Measurements from ENCODE around the gene ZFP92. TPM values are rescaled to one million over a fixed set of nuclear protein-coding genes. Genes with fewer than 3 reads are reported as not detected.

Gene ZFP92
- total and polyA plus RNA-seq, 2 donors = 0.41 to 0.69 TPM

DNA sequence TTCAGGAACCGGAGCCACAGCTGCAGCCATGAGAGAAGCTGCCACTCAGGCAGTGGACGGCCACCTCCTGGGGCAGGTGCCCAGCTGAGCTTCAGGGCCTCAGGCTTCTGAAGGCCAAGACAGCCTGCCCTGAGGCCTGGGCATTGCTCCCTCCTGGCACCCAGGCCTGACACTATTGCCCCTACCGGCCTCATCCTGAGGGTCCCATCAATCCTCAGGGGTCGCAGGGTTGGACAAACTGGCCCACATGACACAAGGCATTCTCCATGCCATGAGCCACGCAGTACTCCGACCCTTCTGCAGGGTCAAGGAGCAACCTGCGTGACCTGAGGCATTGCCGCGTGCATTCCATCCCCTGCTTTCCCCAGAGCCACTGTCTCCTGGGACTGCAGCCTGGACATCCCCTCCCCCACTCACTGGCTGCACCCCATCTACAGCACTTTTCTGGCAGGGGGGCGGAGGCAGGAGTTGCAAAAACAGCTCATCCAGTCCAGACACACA, 3.0 kb upstream of the ZFP92 start:
- no peak overlapping the region for H3K27ac ChIP-seq (ENCODE audit: low read depth)
- no peak for DNase-seq (ENCODE audit: extremely low spot score)
- H3K36me3 ChIP-seq (ENCODE audit: insufficient read depth) = no peaks in the 10 kb centered on the region
- WGBS = 83% methylated on average over 10 of the region's 10 CpGs
- no peaks in the 10 kb centered on the region for H3K4me1 ChIP-seq (ENCODE audit: insufficient read depth)
- H3K4me3 ChIP-seq (ENCODE audit: low read depth, low read length) = no peak overlapping the region

DNA sequence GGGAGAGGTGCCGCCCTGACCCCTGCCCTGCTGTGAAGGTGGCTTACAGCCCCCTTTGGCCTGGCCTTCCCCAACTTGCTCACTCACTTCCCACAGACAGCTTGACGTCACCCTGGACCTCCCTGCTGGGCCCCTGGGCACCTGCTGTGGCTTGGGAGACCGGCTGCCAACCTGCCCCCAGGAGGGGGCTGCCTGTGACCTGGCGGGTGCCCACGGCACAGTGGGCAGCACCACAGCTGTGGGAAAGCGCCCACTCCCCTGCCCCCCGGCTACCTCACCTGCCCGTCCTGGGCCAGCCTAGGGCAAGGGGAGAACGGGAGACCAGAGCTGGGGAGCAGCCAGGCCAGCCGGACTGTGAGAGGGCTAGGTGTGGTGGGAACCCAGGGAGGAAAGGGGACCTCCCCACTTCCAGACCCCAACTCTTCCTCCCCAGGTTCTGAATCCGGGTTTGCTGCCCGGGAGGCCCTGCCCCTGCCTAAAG, 2.4 kb upstream of the ZFP92 start:
- no peak for DNase-seq (ENCODE audit: extremely low spot score)
- Histone ChIP-seq H3K36me3 (ENCODE audit: insufficient read depth) (no peaks in the 10 kb centered on the region), H3K4me3 (ENCODE audit: low read depth, low read length) (no peak overlapping the region), H3K27ac (ENCODE audit: low read depth) (no peak overlapping the region), H3K4me1 (ENCODE audit: insufficient read depth) (no peaks in the 10 kb centered on the region)
- WGBS = 95% methylated on average over 12 of the region's 12 CpGs

DNA sequence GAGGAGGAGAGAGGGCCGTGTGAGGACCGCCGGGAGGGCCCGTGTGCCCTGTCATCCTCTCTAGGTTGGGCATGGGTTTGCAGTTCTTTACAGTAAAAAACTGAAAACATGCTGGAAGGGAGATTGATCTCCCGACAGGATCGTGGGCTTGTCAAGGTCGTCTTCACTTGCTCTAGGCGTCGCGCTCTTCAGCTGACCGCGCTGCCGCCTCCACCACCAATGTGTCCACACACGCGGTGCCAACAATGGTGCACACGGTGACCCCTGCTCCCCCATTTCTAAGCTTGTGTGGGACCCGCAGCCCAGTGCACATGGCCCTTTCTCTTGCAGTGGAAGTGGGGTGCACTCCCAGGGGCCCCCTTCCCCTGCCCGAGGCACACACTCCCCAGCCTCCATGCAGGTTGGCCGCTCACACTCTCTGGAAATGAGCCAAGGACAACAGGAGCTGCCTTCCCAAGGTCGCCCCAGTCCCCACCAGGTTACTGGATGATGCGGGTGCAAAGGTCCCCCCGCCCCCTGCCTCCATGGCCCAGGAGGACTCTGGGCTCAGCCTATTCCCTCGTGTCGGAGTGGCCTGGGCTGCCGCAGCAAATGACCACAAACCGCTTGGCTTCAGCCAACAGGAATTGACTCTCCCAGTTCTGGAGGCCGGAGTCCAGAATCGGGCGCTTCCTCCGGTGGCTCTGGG, 1.7 kb upstream of the ZFP92 start:
- Histone ChIP-seq H3K4me1 (ENCODE audit: insufficient read depth) (no peaks in the 10 kb centered on the region), H3K27ac (ENCODE audit: low read depth) (no peak overlapping the region), H3K36me3 (ENCODE audit: insufficient read depth) (no peaks in the 10 kb centered on the region), H3K4me3 (ENCODE audit: low read depth, low read length) (no peak overlapping the region)
- WGBS = 91% methylated on average over 30 of the region's 30 CpGs
- DNase-seq (ENCODE audit: extremely low spot score) = no peak

DNA sequence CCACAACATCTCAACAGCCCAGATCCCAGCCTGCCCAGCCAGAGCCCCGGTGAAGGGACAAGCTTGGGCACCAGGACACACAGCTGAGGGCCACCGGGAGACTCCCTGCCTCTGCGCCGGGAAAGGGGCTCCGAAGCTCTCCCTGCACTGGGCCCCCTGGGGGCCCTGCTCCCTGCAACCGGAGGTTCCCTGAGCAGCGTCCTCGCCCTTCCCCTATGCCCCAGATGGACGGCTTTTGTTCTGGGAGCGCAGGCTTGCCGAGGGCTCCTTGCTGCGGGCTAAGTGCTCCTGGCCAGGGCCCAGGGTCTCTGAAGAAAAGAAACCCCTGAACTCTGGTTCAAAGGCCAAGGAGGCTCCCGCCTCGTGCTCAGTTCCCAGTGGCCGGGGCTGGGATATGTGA, 899 bp upstream of the ZFP92 start:
- WGBS = 83% methylated on average over 15 of the region's 15 CpGs
- Histone ChIP-seq H3K4me3 (ENCODE audit: low read depth, low read length) (no peak overlapping the region), H3K4me1 (ENCODE audit: insufficient read depth) (no peaks in the 10 kb centered on the region), H3K27ac (ENCODE audit: low read depth) (no peak overlapping the region), H3K36me3 (ENCODE audit: insufficient read depth) (no peaks in the 10 kb centered on the region)
- no peak for DNase-seq (ENCODE audit: extremely low spot score)

DNA sequence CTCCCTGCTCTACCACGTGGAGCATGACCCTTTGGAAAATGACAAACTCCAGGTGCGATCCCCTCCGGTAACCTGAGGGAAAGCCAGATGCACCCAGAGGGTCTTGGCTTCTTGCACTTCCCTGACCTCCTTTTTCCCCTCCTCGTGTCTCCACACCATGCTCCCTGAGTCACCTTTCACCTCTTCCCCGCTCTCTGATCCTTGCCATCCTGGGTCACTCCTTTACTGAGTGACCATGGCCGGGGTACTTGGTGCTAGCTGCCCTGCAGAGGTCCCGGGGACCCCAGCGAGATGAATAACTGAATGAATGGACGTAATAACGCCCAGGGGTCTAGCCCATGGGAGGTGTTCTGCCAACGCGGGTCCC, 401 bp upstream of the ZFP92 start:
- WGBS = 46% methylated on average over 12 of the region's 12 CpGs
- Histone ChIP-seq H3K36me3 (ENCODE audit: insufficient read depth) (no peaks in the 10 kb centered on the region), H3K27ac (ENCODE audit: low read depth) (no peak overlapping the region), H3K4me3 (ENCODE audit: low read depth, low read length) (peak overlapping the region; percentile 44), H3K4me1 (ENCODE audit: insufficient read depth) (no peaks in the 10 kb centered on the region)
- DNase-seq (ENCODE audit: extremely low spot score) = no peak

DNA sequence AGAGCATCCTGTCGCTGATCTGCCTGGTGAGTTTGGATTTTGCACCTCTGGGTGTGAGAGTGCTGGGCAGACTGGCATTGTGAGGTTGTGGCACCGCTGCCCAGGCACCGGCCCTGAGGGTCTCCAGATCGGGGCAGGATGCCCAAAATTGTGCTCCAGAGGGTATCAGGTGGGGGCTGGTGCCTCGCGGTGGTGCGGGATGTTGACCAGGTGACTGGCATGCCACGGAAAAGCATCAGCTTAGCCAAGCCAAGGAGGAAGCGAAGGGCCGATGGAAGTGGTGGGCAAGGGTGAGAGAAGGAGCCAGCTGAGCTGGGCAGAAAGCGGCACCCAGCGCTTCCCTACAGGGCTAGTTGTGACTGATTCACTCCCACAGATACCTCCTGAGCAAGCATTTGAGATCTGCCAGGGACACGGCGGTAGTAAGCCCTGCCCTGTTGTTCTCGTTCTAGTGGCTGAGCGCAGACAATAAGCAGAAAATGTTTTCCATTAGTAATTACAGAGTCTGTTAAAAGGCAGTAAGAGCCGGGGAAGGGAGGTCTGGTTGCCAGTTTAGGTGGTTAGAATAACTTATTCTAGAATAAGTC, 809 bp downstream of the ZFP92 start:
- no peak for DNase-seq (ENCODE audit: extremely low spot score)
- WGBS = 62% methylated on average over 17 of the region's 17 CpGs
- H3K4me1 ChIP-seq (ENCODE audit: insufficient read depth) = no peaks in the 10 kb centered on the region
- H3K4me3 ChIP-seq (ENCODE audit: low read depth, low read length) = peak overlapping the region; percentile 44
- H3K27ac ChIP-seq (ENCODE audit: low read depth) = no peak overlapping the region
- no peaks in the 10 kb centered on the region for H3K36me3 ChIP-seq (ENCODE audit: insufficient read depth)

DNA sequence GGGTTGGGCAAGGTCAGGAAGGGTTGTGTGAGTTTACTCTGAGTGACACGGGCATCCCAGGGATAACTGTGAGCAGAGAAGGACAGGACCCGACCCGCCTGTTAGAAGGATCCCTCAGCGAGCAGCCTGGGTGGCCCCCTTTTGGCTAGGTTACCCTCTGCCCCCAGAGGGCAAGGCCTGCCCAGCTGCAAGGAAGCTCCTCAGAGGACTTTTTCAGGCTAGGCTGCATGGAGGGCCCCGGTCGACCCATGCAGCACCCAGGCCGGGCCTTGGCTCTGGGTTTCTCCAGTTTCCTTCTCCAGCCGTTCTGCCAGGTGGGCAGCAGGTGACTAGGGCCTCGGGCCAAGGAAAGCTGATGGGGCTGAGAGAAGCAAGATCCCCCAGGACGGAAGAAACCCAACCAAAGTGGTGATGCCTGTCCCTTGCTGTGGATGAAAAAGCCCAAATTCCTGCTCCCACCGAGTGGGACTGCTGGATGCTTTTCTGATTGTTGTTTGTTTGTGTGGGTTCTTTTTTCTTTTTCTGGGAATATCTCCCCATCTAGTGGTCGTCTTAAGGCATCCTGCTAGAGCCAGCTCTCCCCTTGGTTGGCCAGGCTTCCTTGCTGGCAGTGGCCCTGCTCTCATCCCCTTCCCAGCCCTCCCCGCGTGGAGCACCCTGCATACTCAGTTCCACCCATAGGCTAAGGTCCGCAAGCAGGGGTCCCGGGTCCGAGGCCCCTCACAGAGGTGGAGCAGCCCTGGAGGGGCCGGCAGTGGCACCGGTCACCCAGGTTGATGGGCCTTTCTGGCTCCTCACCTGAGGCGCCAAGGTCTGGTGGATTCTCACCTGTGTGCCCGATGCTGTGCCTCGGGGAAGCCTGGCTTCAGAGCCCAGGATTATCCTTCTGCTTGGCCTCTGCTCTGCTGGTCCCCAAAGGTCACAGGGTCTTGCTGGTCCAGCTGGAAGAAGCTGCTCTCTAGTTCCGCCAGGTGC, 1.8 kb downstream of the ZFP92 start:
- Histone ChIP-seq H3K36me3 (ENCODE audit: insufficient read depth) (no peaks in the 10 kb centered on the region), H3K27ac (ENCODE audit: low read depth) (no peak overlapping the region), H3K4me3 (ENCODE audit: low read depth, low read length) (no peak overlapping the region), H3K4me1 (ENCODE audit: insufficient read depth) (no peaks in the 10 kb centered on the region)
- no peak for DNase-seq (ENCODE audit: extremely low spot score)
- 80% methylated on average over 23 of the region's 23 CpGs for WGBS

DNA sequence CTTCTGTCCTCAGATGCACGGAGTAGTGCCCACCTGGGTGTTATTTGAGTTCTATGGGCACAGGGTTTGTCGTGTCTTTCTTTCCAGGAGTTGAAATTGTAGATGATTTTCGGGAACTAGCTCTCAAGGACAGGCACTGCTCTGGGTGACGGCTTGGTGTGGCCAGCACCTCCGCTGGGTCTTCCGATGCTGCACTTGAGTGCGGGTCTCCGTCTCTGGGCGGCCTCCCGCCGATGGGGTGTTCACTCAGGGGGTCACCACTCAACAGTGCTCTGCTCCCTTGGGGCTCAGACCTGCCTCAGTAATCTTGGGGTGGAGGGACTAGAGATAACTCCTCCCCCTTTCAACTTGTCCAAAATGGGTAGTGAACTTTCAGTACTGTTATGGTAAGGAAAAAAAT, 2.5 kb downstream of the ZFP92 start:
- WGBS = 90% methylated on average over 11 of the region's 11 CpGs

DNA sequence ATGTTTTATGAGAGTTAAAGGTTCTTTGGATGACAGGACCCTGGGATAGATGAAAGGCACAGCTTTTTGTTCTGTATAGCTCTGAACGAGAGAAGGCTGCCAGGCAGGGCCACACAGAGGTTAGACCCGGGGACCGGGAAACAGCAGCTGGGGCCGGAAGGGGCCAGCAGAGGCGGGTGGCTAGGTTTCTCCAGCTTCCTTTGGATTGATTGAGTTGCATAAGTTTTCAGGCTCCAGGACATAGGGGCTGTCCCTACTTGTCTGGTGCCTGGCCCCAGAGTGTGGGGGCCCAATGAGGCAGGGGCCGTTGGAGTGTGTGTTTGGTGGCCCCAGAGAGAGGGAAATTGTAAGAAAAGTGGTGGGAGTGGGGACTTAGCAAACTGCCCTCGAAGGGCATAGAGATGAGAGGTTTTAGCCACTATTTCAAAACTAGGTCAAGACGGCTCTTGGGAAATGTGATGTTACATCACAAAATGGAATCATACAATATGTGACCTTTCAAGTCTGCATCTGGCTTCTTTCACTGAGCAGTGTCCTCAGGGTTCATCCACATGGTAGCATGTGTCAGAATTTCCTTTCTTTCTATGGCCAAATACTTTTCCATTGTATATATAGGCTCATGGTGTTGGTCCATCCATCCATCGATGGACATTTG, 3.7 kb downstream of the ZFP92 start:
- DNase-seq (ENCODE audit: extremely low spot score) = no peak
- no peak overlapping the region for H3K27ac ChIP-seq (ENCODE audit: low read depth)
- no peak overlapping the region for H3K4me3 ChIP-seq (ENCODE audit: low read depth, low read length)
- 71% methylated on average over 9 of the region's 9 CpGs for WGBS
- H3K36me3 ChIP-seq (ENCODE audit: insufficient read depth) = no peaks in the 10 kb centered on the region
- no peaks in the 10 kb centered on the region for H3K4me1 ChIP-seq (ENCODE audit: insufficient read depth)

More for the DNA sequence above, 2.5 kb downstream of the ZFP92 start:
- DNase-seq (ENCODE audit: extremely low spot score) = no peak
- H3K27ac ChIP-seq (ENCODE audit: low read depth) = no peak overlapping the region
- no peaks in the 10 kb centered on the region for H3K36me3 ChIP-seq (ENCODE audit: insufficient read depth)
- no peak overlapping the region for H3K4me3 ChIP-seq (ENCODE audit: low read depth, low read length)
- H3K4me1 ChIP-seq (ENCODE audit: insufficient read depth) = no peaks in the 10 kb centered on the region

DNA sequence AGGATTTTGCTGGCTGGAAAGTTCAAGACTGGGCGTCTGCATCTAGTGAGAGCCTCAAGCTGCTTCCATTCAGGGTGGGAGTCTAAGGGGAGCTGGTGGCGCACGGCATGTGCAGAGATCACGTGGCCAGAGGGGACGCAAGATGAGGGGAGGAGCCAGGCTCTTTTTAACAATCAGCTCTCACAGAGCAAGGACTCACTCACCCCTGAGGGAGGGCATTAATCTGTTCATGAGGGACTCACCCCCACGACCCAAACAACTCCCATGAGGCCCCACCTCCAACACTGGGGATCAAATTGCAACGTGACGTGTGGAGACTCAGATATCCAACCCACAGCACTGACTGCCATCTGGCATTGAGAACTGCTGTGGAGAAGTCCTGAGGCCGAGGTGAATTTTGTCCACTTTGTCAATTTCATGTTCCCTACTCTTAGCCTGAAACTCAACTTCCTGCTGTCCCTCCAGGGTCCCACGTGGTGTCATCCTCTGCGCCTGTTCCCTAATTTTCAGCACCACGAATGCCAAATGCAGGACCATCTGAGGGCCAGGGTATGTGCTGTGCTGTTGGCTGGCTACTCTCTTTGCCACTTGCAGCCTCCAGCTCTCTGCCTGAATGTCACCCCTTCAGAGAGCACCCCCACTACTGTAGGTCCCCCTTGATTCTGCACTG, 5.6 kb downstream of the ZFP92 start:
- Histone ChIP-seq H3K27ac (ENCODE audit: low read depth) (no peak overlapping the region), H3K4me1 (ENCODE audit: insufficient read depth) (no peaks in the 10 kb centered on the region), H3K4me3 (ENCODE audit: low read depth, low read length) (no peak overlapping the region), H3K36me3 (ENCODE audit: insufficient read depth) (peaks cover 1% of the 10 kb centered on the region)
- 65% methylated on average over 12 of the region's 12 CpGs for WGBS
- no peak for DNase-seq (ENCODE audit: extremely low spot score)

DNA sequence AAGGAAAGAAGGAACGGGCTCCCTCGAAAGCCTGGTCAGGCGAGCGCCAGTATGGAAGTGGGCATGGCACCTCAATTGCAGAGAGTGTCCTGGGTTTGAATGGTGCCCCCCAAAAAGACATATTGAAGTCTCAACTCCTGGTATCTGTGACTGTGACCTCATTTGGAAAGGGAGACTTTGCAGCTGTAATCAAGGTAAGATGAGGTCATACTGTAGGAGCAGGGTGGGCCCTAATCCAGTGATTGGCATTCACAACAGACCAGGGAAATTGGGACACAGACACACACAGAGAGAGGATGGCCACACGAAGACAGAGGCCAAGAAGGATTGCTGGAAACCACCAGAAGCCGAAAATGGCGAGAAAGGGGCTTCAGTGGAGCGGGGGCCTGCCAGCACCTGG, 6.4 kb downstream of the ZFP92 start:
- no peak overlapping the region for H3K27ac ChIP-seq (ENCODE audit: low read depth)
- DNase-seq (ENCODE audit: extremely low spot score) = no peak
- no peaks in the 10 kb centered on the region for H3K4me1 ChIP-seq (ENCODE audit: insufficient read depth)
- WGBS = 95% methylated on average over 8 of the region's 8 CpGs
- H3K4me3 ChIP-seq (ENCODE audit: low read depth, low read length) = no peak overlapping the region
- H3K36me3 ChIP-seq (ENCODE audit: insufficient read depth) = peaks cover 1% of the 10 kb centered on the region

DNA sequence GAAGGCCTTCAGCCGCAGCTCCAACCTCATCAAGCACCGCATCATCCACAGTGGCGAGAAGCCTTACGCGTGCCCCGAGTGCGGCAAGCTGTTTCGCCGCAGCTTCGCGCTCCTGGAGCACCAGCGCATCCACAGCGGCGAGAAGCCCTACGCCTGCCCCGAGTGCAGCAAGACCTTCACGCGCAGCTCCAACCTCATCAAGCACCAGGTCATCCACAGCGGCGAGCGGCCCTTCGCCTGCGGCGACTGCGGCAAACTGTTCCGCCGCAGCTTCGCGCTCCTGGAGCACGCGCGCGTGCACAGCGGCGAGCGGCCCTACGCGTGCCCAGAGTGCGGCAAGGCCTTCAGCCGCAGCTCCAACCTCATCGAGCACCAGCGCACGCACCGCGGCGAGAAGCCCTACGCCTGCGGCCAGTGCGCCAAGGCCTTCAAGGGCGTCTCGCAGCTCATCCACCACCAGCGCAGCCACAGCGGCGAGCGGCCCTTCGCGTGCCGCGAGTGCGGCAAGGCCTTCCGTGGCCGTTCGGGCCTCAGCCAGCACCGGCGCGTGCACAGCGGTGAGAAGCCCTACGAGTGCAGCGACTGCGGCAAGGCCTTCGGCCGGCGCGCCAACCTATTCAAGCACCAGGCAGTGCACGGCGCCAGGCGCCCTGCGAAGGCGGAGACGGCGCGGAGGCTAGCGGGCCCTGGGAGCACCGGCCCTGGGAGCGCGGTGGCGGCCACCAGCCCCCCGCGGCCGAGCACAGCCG, 9.8 kb downstream of the ZFP92 start:
- Histone ChIP-seq H3K36me3 (ENCODE audit: insufficient read depth) (peaks cover 1% of the 10 kb centered on the region), H3K27ac (ENCODE audit: low read depth) (no peak overlapping the region), H3K4me3 (ENCODE audit: low read depth, low read length) (no peak overlapping the region), H3K4me1 (ENCODE audit: insufficient read depth) (no peaks in the 10 kb centered on the region)
- DNase-seq (ENCODE audit: extremely low spot score) = no peak
- 88% methylated on average over 91 of the region's 91 CpGs for WGBS
